ENCODE results near the gene CEP63.

CEP63 gene

GRCh38 chr3:134462331-134462941, 23.4 kb upstream of the CEP63 start:
- Mint-ChIP-seq H3K27me3 (ENCODE audit: low read depth) (no peaks in the 10 kb centered on the region), H3K9me3 (no peaks in the 10 kb centered on the region), H3K4me1 (peaks cover 55% of the 10 kb centered on the region), H3K36me3 (ENCODE audit: low read depth) (no peaks in the 10 kb centered on the region), H3K27ac (peak overlapping the region; percentile 93 to 98 (median 97)), H3K4me3 (peak overlapping the region; percentile 9 to 44 (median 25))
- no peak for TF ChIP-seq CTCF (IDR thresholded peaks at IDR 0.05; ENCODE audit: unreplicated experiment in 3 of 3)

DNA sequence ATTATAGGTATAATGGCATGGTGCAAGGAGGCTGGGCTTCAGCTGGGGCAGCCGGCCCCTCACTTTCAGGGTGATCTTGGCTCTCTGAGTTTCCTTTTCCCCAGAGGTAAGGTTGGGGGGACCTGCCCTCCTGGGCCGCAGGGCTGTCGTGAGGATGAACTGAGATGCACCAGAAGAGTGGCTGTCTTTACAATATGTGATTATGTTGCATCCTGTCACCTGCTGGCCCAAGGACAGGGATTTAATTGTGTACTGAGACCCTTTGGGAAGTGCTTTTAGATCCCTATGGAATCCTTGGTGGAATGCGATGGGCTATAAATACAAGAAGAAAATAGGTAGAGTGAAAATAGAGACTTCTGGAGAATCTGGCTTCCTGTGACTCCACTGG, 22.2 kb upstream of the CEP63 start:
- Mint-ChIP-seq H3K27ac (peak overlapping the region; percentile 93 to 98 (median 97)), H3K4me1 (peaks cover 60% of the 10 kb centered on the region), H3K36me3 (ENCODE audit: low read depth) (no peaks in the 10 kb centered on the region), H3K4me3 (peak overlapping the region in 2 of 3 experiments; percentile 21 to 43), H3K27me3 (ENCODE audit: low read depth) (no peaks in the 10 kb centered on the region), H3K9me3 (no peaks in the 10 kb centered on the region)
- no peak for TF ChIP-seq CTCF (IDR thresholded peaks at IDR 0.05; ENCODE audit: unreplicated experiment in 3 of 3)

- Mint-ChIP-seq H3K27ac (peak overlapping the region; percentile 93 to 98 (median 97)), H3K9me3 (no peaks in the 10 kb centered on the region), H3K27me3 (ENCODE audit: low read depth) (no peaks in the 10 kb centered on the region), H3K36me3 (ENCODE audit: low read depth) (no peaks in the 10 kb centered on the region), H3K4me3 (peak overlapping the region; percentile 21 to 50 (median 43)), H3K4me1 (peaks cover 65% of the 10 kb centered on the region)
- no peak for TF ChIP-seq CTCF (IDR thresholded peaks at IDR 0.05; ENCODE audit: unreplicated experiment in 3 of 3)
Observed at GRCh38 chr3:134464064-134464688, 21.7 kb upstream of the CEP63 start.

- Mint-ChIP-seq H3K27me3 (ENCODE audit: low read depth) (no peaks in the 10 kb centered on the region), H3K4me3 (peak overlapping the region; percentile 21 to 50 (median 43)), H3K27ac (peak overlapping the region; percentile 93 to 98 (median 97)), H3K4me1 (peaks cover 67% of the 10 kb centered on the region), H3K9me3 (no peaks in the 10 kb centered on the region), H3K36me3 (ENCODE audit: low read depth) (no peaks in the 10 kb centered on the region)
- no peak for TF ChIP-seq CTCF (IDR thresholded peaks at IDR 0.05; ENCODE audit: unreplicated experiment in 3 of 3)
Observed at GRCh38 chr3:134464689-134465365, 21.0 kb upstream of the CEP63 start.

- H3K27ac Mint-ChIP-seq: peak overlapping the region; percentile 50 to 85 (median 72)
- H3K4me3 Mint-ChIP-seq: peak overlapping the region in 1 of 3 experiments; percentile 33
- peaks cover 60% of the 10 kb centered on the region for H3K4me1 Mint-ChIP-seq
- no peaks in the 10 kb centered on the region for H3K36me3 Mint-ChIP-seq (ENCODE audit: low read depth)
- H3K9me3 Mint-ChIP-seq: no peaks in the 10 kb centered on the region
- TF ChIP-seq CTCF (IDR thresholded peaks at IDR 0.05; ENCODE audit: unreplicated experiment in 3 of 3): no peak
- H3K27me3 Mint-ChIP-seq (ENCODE audit: low read depth): no peaks in the 10 kb centered on the region
Observed at GRCh38 chr3:134466331-134466730, 19.5 kb upstream of the CEP63 start.

Data from nephron (organoid).